ENCODE results near the gene GTF2B. TPM values are rescaled to one million over a fixed set of nuclear protein-coding genes. Genes with fewer than 3 reads are reported as not detected.

The GTF2B gene
- total RNA-seq, 1 experiment from 2014 or later: 58.4 TPM

Small RNA genes within 50 kb of the gene (small RNA-seq; reads per million reads assigned to genes)
- not detected for gene RNU6-125P

Other genes starting within 250 kb of the GTF2B start
- 15.9 and 17.5 TPM in 2 replicates for gene PKN2, start 207.3 kb downstream of the GTF2B start, total RNA-seq (2014; rRNA removed; shearing (Covaris generic))
- gene KYAT3, start 101.1 kb upstream of the GTF2B start, total RNA-seq (2014; rRNA removed; shearing (Covaris generic)): 9.6 and 13.3 TPM in 2 replicates
- 8.9 and 12.0 TPM in 2 replicates for gene RBMXL1, start 101.1 kb upstream of the GTF2B start, total RNA-seq (2014; rRNA removed; shearing (Covaris generic))
- gene GBP3, start 131.3 kb upstream of the GTF2B start, total RNA-seq (2014; rRNA removed; shearing (Covaris generic)): 20.0 and 21.8 TPM in 2 replicates
- 12.9 and 17.0 TPM in 2 replicates for gene GBP1, start 173.6 kb upstream of the GTF2B start, total RNA-seq (2014; rRNA removed; shearing (Covaris generic))
- 2.8 and 3.7 TPM in 2 replicates for gene GBP2, start 234.5 kb upstream of the GTF2B start, total RNA-seq (2014; rRNA removed; shearing (Covaris generic))

Measured in HT1080 (cell line).